HepG2 (cell line): Measurements from ENCODE around the gene ZNRF3. TPM values are rescaled to one million over a fixed set of nuclear protein-coding genes. Genes with fewer than 3 reads are reported as not detected.
A peak's percentile ranks its signal among the peaks of the same experiment; 100 is the strongest.

Source experiments
- IKZF5 ChIP-seq: IDR thresholded peaks from 2 replicates; pipeline ENCODE4 v1.6.1; 2018; ENCODE audit warnings: missing genetic modification reagents, mild to moderate bottlenecking, missing compliant biosample characterization
- KLF13 ChIP-seq: sonication (generic); formaldehyde crosslinking; IDR thresholded peaks from 2 replicates; pipeline ENCODE4 v1.4.0; 2020; ENCODE audit warnings: mild to moderate bottlenecking, missing genetic modification reagents
- KMT2A ChIP-seq: sonication (generic); formaldehyde crosslinking; IDR thresholded peaks from 2 replicates; pipeline ENCODE4 v1.4.0; 2020; ENCODE audit warnings: missing genetic modification reagents
- LRRFIP1 ChIP-seq: sonication (generic); formaldehyde crosslinking; conservative IDR thresholded peaks from 2 replicates; pipeline ENCODE4 v1.4.0; 2020; ENCODE audit warnings: missing genetic modification reagents
- SOX13 ChIP-seq, 3 experiments: fragments of 450-650 bp in 1 of 3; sonication (generic) in 1 of 3; formaldehyde crosslinking in 1 of 3; IDR thresholded peaks in 2 of 3; conservative IDR thresholded peaks in 1 of 3; 2 replicates each; pipeline versions ENCODE4 v1.5.0 to v1.6.1; 2016 to 2020; ENCODE audit warnings: antibody characterized with exemption in 1 of 3, mild to moderate bottlenecking in 1 of 3, missing compliant biosample characterization in 1 of 3, missing genetic modification reagents in 1 of 3, moderate library complexity in 1 of 3
- SOX6 ChIP-seq, 2 experiments: fragments of 450-650 bp in 1 of 2; sonication (generic) in 1 of 2; formaldehyde crosslinking in 1 of 2; IDR thresholded peaks; 2 replicates each; pipeline versions ENCODE4 v1.4.0 to v1.6.1; 2017 to 2020; ENCODE audit warnings: antibody characterized with exemption in 1 of 2, mild to moderate bottlenecking in 1 of 2, missing genetic modification reagents in 1 of 2
- YY1 ChIP-seq: IDR thresholded peaks from 2 replicates; pipeline ENCODE4 v1.6.1; 2011; ENCODE audit warnings: low read length, low read depth, moderate library complexity, mild to moderate bottlenecking; ENCODE audit not compliant: insufficient read depth, insufficient replicate concordance
- ZFY ChIP-seq: sonication (generic); formaldehyde crosslinking; IDR thresholded peaks from 2 replicates; pipeline ENCODE4 v1.4.0; 2020; ENCODE audit warnings: missing genetic modification reagents
- ZNF549 ChIP-seq: sonication (generic); formaldehyde crosslinking; IDR thresholded peaks from 2 replicates; pipeline ENCODE4 v1.5.0; 2020; ENCODE audit warnings: missing genetic modification reagents
- ZNF646 ChIP-seq: sonication (generic); formaldehyde crosslinking; IDR thresholded peaks from 2 replicates; pipeline ENCODE4 v1.9.0; 2021; ENCODE audit warnings: mild to moderate bottlenecking, missing genetic modification reagents
- ZNF687 ChIP-seq: sonication (generic); formaldehyde crosslinking; IDR thresholded peaks from 2 replicates; pipeline ENCODE4 v1.5.1; 2020; ENCODE audit warnings: mild to moderate bottlenecking, missing genetic modification reagents, moderate library complexity
- polyA plus RNA-seq, 8 experiments: library from polyadenylated mRNA; depleted of rRNA in 3 of 8; stranded (reverse) in 7 of 8; unstranded in 1 of 8; fragments of >200 nt; fragmentation: Illumina TruSeq in 4 of 8; extraction: Trizol in 4 of 8; gene quantifications; 2 replicates each; pipeline versions ENCODE4 v1.2.1 to v1.2.3, GENCODE V29; 2011 to 2016; ENCODE audit warnings: low read depth in 4 of 8, missing spikeins in 1 of 8, mixed read lengths in 1 of 8; ENCODE audit not compliant: insufficient read depth in 1 of 8
- total RNA-seq, 5 experiments: library from RNA; depleted of rRNA; stranded (reverse); fragments of >200 nt; fragmentation: Illumina TruSeq; extraction: Trizol; gene quantifications; 2 replicates each; pipeline ENCODE4 v1.2.3, GENCODE V29; 2016; ENCODE audit warnings: low read depth in 1 of 5

Gene ZNRF3
- total and polyA plus RNA-seq, 2 of the 13 experiments (the other 11 are each of a cell fraction or from before 2014, with no cell fraction given): 20.3 to 36.7 TPM

GRCh38 chr22:28917747-28918549, 34.6 kb downstream of the ZNRF3 start (continued):
- no peak for TF ChIP-seq LRRFIP1 (CRISPR knock-in tag)
- TF ChIP-seq SOX13 (IDR thresholded peaks at IDR 0.05): no peak
- peak in 1 of 2 experiments; percentile 83; a peak in 2 of 4 replicates for TF ChIP-seq SOX13 (CRISPR knock-in tag; conservative IDR thresholded peaks at IDR 0.05 in 1 of 2, IDR thresholded peaks at IDR 0.05 in 1 of 2)
- TF ChIP-seq IKZF5 (CRISPR knock-in tag): peak; percentile 84
- TF ChIP-seq ZNF646 (CRISPR knock-in tag): peak; percentile 82
- TF ChIP-seq KLF13 (CRISPR knock-in tag): no peak
- peak; percentile 52 for TF ChIP-seq ZFY
- TF ChIP-seq SOX6 (IDR thresholded peaks at IDR 0.05): no peak
- TF ChIP-seq SOX6 (CRISPR knock-in tag; IDR thresholded peaks at IDR 0.05): peak; percentile 80
- TF ChIP-seq ZNF687 (CRISPR knock-in tag): peak; percentile 93
- TF ChIP-seq YY1: no peak
- peak; percentile 63 for TF ChIP-seq KMT2A (CRISPR knock-in tag)
- TF ChIP-seq ZNF549 (CRISPR knock-in tag): no peak
